Measurements from ENCODE around the gene LDAH.
A peak's percentile ranks its signal among the peaks of the same experiment; 100 is the strongest.

The LDAH gene

GRCh38 chr2:20649976-20650375, 172.9 kb downstream of the LDAH start:
- DNase-seq = no peak

- no peak for DNase-seq
Measured at GRCh38 chr2:20649576-20649975, 173.3 kb downstream of the LDAH start.

- DNase-seq = no peak
Measured at GRCh38 chr2:20648831-20649230, 174.1 kb downstream of the LDAH start.

- no peak for DNase-seq
Measured at GRCh38 chr2:20648206-20648605, 174.7 kb downstream of the LDAH start.

- DNase-seq = no peak
Measured at GRCh38 chr2:20647738-20648137, 175.2 kb downstream of the LDAH start.

GRCh38 chr2:20647211-20647610, 175.7 kb downstream of the LDAH start:
- DNase-seq = no peak

GRCh38 chr2:20646446-20646845, 176.5 kb downstream of the LDAH start:
- no peak for DNase-seq

GRCh38 chr2:20645761-20646160, 177.1 kb downstream of the LDAH start:
- no peak for DNase-seq

GRCh38 chr2:20645301-20645701, 177.6 kb downstream of the LDAH start:
- no peak for DNase-seq

- DNase-seq = no peak
Measured at GRCh38 chr2:20643826-20644225, 179.1 kb downstream of the LDAH start.

- DNase-seq = no peak
Measured at GRCh38 chr2:20643060-20643459, 179.8 kb downstream of the LDAH start.

GRCh38 chr2:20642055-20642971, 180.6 kb downstream of the LDAH start:
- peak; percentile 72 for DNase-seq

GRCh38 chr2:20641123-20641985, 181.5 kb downstream of the LDAH start:
- no peak for DNase-seq

- DNase-seq = no peak
Measured at GRCh38 chr2:20640411-20641122, 182.3 kb downstream of the LDAH start.

GRCh38 chr2:20638646-20639430, 184.1 kb downstream of the LDAH start:
- DNase-seq = no peak

- no peak for DNase-seq
Measured at GRCh38 chr2:20638014-20638413, 184.9 kb downstream of the LDAH start.

- no peak for DNase-seq
Measured at GRCh38 chr2:20637147-20637546, 185.8 kb downstream of the LDAH start.

- peak; percentile 29 for DNase-seq
Measured at GRCh38 chr2:20635675-20636584, 187.0 kb downstream of the LDAH start.

GRCh38 chr2:20635113-20635510, 187.8 kb downstream of the LDAH start:
- no peak for DNase-seq

GRCh38 chr2:20634507-20635112, 188.3 kb downstream of the LDAH start:
- DNase-seq = no peak

Data from CD4-positive, alpha-beta T cell treated with Interleukin-17A for 1 hour (primary cell).